GM23338 (cell line): ENCODE data around the gene FRY. TPM values are rescaled to one million over a fixed set of nuclear protein-coding genes. Genes with fewer than 3 reads are reported as not detected.

Source experiments
- ATAC-seq: fragments of 200-7000 bp; cut with Tn5 transposase; 3 replicates; pipeline ENCODE4 v1.9.1; 2020
- DNase-seq: peaks from one replicate; pipeline ENCODE4 v3.0.0-alpha.2; 2015; ENCODE audit warnings: low spot score
- H2AFZ ChIP-seq: fragments of 200-600 bp; sonication (generic); 2 replicates; pipeline ENCODE4 v1.8.0; 2016; ENCODE audit warnings: antibody characterized with exemption, mild to moderate bottlenecking, moderate library complexity
- H3F3A ChIP-seq: fragments of 200-600 bp; sonication (generic); replicated peaks from 2 replicates; pipeline ENCODE4 v1.8.0; 2017; ENCODE audit warnings: antibody characterized with exemption, mixed run types, low read depth
- H3K27ac ChIP-seq: fragments of 200-600 bp; sonication (generic); 2 replicates; pipeline ENCODE4 v1.6.1; 2016; ENCODE audit warnings: low read depth
- H3K27me3 ChIP-seq: fragments of 200-600 bp; sonication (generic); 2 replicates; pipeline ENCODE4 v1.8.0; 2016; ENCODE audit warnings: mild to moderate bottlenecking, mixed run types, moderate library complexity; ENCODE audit not compliant: insufficient read depth
- H3K36me3 ChIP-seq: fragments of 200-600 bp; sonication (generic); 2 replicates; pipeline ENCODE4 v1.8.0; 2016; ENCODE audit warnings: mild to moderate bottlenecking; ENCODE audit not compliant: insufficient read depth
- H3K4me1 ChIP-seq: fragments of 200-600 bp; sonication (generic); 2 replicates; pipeline ENCODE4 v1.8.0; 2016; ENCODE audit warnings: mild to moderate bottlenecking, moderate library complexity; ENCODE audit not compliant: insufficient read depth
- H3K4me2 ChIP-seq: fragments of 200-600 bp; sonication (generic); 2 replicates; pipeline ENCODE4 v1.7.1; 2017; ENCODE audit warnings: mixed run types
- H3K4me3 ChIP-seq: fragments of 200-600 bp; sonication (generic); 2 replicates; pipeline ENCODE4 v1.6.1; 2016; ENCODE audit warnings: mixed run types
- H3K79me2 ChIP-seq: fragments of 200-600 bp; sonication (generic); replicated peaks from 2 replicates; pipeline ENCODE4 v1.8.0; 2017; ENCODE audit warnings: mild to moderate bottlenecking; ENCODE audit not compliant: insufficient read depth
- H3K9me2 ChIP-seq: fragments of 200-600 bp; sonication (generic); 2 replicates; pipeline ENCODE4 v1.8.0; 2017; ENCODE audit not compliant: insufficient read depth
- H4K20me1 ChIP-seq: fragments of 200-600 bp; sonication (generic); replicated peaks from 2 replicates; pipeline ENCODE4 v1.8.0; 2017; ENCODE audit warnings: mild to moderate bottlenecking; ENCODE audit not compliant: insufficient read depth
- H3K27ac Mint-ChIP-seq: 2 replicates; pipeline ENCODE4 v1.8.0; 2020; ENCODE audit warnings: inconsistent platforms, mild to moderate bottlenecking, moderate library complexity, mixed read lengths
- H3K27me3 Mint-ChIP-seq: 3 replicates; pipeline ENCODE4 v1.8.0; 2022; ENCODE audit warnings: low read depth, mild to moderate bottlenecking, moderate library complexity, mixed read lengths, inconsistent platforms; ENCODE audit not compliant: insufficient read depth, poor library complexity
- H3K36me3 Mint-ChIP-seq: 3 replicates; pipeline ENCODE4 v1.8.0; 2021; ENCODE audit warnings: low read depth, mild to moderate bottlenecking, inconsistent platforms, moderate library complexity, mixed read lengths
- H3K4me1 Mint-ChIP-seq: 3 replicates; pipeline ENCODE4 v1.8.0; 2020; ENCODE audit warnings: mild to moderate bottlenecking, inconsistent platforms, mixed read lengths
- H3K4me3 Mint-ChIP-seq: 3 replicates; pipeline ENCODE4 v1.8.0; 2021; ENCODE audit warnings: moderate library complexity, mild to moderate bottlenecking, inconsistent platforms, mixed read lengths
- H3K9me3 Mint-ChIP-seq: 3 replicates; pipeline ENCODE4 v1.8.0; 2020; ENCODE audit warnings: moderate library complexity, mild to moderate bottlenecking, inconsistent platforms, mixed read lengths
- CREB1 ChIP-seq: fragments of 250-450 bp; sonication (Bioruptor Pico); IDR thresholded peaks from 2 replicates; pipeline ENCODE4 v1.5.0; 2020; ENCODE audit warnings: low read depth, mild to moderate bottlenecking, moderate library complexity
- EZH2 ChIP-seq: fragments of 200-600 bp; sonication (generic); IDR thresholded peaks from one replicate; pipeline ENCODE4 v1.8.0; 2017; ENCODE audit warnings: antibody characterized with exemption, mild to moderate bottlenecking, low read depth; ENCODE audit not compliant: unreplicated experiment
- EZH2phosphoT487 ChIP-seq: fragments of 200-600 bp; sonication (generic); IDR thresholded peaks from one replicate; pipeline ENCODE4 v1.8.1; 2018; ENCODE audit warnings: antibody characterized with exemption; ENCODE audit not compliant: unreplicated experiment
- JUNB ChIP-seq: IDR thresholded peaks from one replicate; pipeline ENCODE4 v1.6.1; 2016; ENCODE audit warnings: antibody characterized with exemption; ENCODE audit not compliant: unreplicated experiment
- NANOG ChIP-seq: IDR thresholded peaks from 2 replicates; pipeline ENCODE4 v1.6.1; 2016; ENCODE audit warnings: antibody characterized with exemption, borderline replicate concordance
- POLR2AphosphoS5 ChIP-seq: IDR thresholded peaks from 2 replicates; pipeline ENCODE4 v1.6.1; 2016; ENCODE audit warnings: antibody characterized with exemption, low read depth
- STAT1 ChIP-seq: IDR thresholded peaks from one replicate; pipeline ENCODE4 v1.6.1; 2016; ENCODE audit warnings: antibody characterized with exemption; ENCODE audit not compliant: unreplicated experiment
- ZNF114 ChIP-seq: fragments of 250-450 bp; sonication (Bioruptor Pico); IDR thresholded peaks from 2 replicates; pipeline ENCODE4 v1.5.0; 2020; ENCODE audit warnings: mild to moderate bottlenecking, moderate library complexity
- ZNF331 ChIP-seq: fragments of 250-450 bp; sonication (Bioruptor Pico); IDR thresholded peaks from 2 replicates; pipeline ENCODE4 v1.5.0; 2020; ENCODE audit warnings: low read depth, mild to moderate bottlenecking, moderate library complexity
- polyA plus RNA-seq: library from polyadenylated mRNA; unstranded; fragments of >200 nt; fragmentation: Nextera tagmentation; extraction: Ambion mirVana; gene quantifications from 2 replicates; pipeline ENCODE4 v1.2.1, GENCODE V29; 2016
- total RNA-seq: library from RNA; depleted of rRNA; stranded (reverse); fragments of >200 nt; shearing (Covaris generic); gene quantifications from 2 replicates; pipeline ENCODE4 v1.2.3, GENCODE V29; 2014
- TF ChIP-seq, protein P1 (sequence below): IDR thresholded peaks from one replicate; pipeline ENCODE4 v1.6.1; 2018; ENCODE audit warnings: antibody characterized with exemption; ENCODE audit not compliant: unreplicated experiment
- TF ChIP-seq, protein P2 (sequence below): fragments of 250-450 bp; sonication (Bioruptor Pico); IDR thresholded peaks from 2 replicates; pipeline ENCODE4 v1.5.0; 2020; ENCODE audit warnings: mild to moderate bottlenecking, moderate library complexity
- TF ChIP-seq, protein P3 (sequence below), 2 experiments: fragments of 200-600 bp in 1 of 2; sonication (generic) in 1 of 2; conservative IDR thresholded peaks; 2 replicates each; pipeline versions ENCODE4 v1.5.1 to v1.6.1; 2016 to 2017; ENCODE audit warnings: antibody characterized with exemption in 2 of 2, low read depth in 2 of 2, mild to moderate bottlenecking in 2 of 2, moderate library complexity in 1 of 2

The FRY gene
- total and polyA plus RNA-seq, 2 experiments from 2014 or later, result 2.4 to 10.1 TPM

DNA sequence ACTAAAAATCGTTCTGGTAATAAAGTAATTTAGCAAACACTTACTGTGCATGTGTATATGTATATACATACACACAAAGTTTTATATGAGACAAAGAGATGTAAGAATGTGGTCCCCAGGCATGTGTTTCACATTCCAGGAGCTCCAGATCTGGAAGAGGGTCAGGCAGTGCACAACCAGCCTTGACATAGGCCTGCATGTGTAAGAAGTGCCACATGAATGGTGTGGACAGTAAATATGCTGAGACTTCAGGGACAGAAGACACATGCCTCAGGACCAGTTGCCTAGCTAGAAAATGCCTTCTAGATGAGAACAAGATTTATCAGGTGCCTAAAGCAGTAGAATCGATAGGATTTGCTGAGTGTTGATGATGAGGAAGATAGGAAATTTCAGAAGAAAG, 76.4 kb downstream of the FRY start:
- Histone ChIP-seq H3K27me3 (no peaks in the 10 kb centered on the region), H4K20me1 (no peaks in the 10 kb centered on the region), H3K4me2 (no peak overlapping the region), H2AFZ (no peak overlapping the region), H3K9me2 (peaks cover 4% of the 10 kb centered on the region; the same call in 1 of the 2 replicates), H3K27ac (no peak overlapping the region), H3K4me3 (no peak overlapping the region), H3K36me3 (no peaks in the 10 kb centered on the region), H3K79me2 (no peaks in the 10 kb centered on the region), H3K4me1 (no peaks in the 10 kb centered on the region), H3F3A (no peaks in the 10 kb centered on the region)
- Mint-ChIP-seq H3K9me3 (no peaks in the 10 kb centered on the region), H3K27ac (no peak overlapping the region), H3K36me3 (no peaks in the 10 kb centered on the region), H3K4me1 (no peaks in the 10 kb centered on the region), H3K4me3 (no peak overlapping the region), H3K27me3 (no peaks in the 10 kb centered on the region)
- ATAC-seq, result no peak
- no peak for DNase-seq
- no peak for TF ChIP-seq ZNF331

DNA sequence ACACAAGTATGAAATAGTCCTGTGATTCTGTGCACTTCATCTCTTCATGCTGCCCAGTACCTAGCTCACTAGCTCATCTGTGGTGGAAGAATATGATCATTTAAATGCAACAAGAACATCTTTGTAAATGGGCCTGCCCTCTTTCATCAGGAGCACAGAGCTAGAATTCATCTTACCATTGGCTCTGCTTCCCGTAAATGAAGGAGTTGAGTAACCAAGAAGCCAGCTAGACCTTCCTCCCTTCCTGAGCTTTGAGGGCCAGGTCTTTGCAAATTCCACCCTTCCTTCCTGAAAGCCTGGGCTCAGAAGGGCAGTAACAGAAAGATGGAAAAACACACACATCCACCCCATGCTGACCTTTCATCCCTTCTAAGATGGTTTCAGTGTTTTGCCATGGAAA, 82.0 kb downstream of the FRY start:
- Mint-ChIP-seq H3K27me3 (no peaks in the 10 kb centered on the region), H3K4me1 (peaks cover 6% of the 10 kb centered on the region), H3K4me3 (no peak overlapping the region), H3K9me3 (no peaks in the 10 kb centered on the region), H3K27ac (no peak overlapping the region), H3K36me3 (no peaks in the 10 kb centered on the region)
- Histone ChIP-seq H3K36me3 (no peaks in the 10 kb centered on the region), H2AFZ (no peak overlapping the region), H3K4me2 (no peak overlapping the region), H3K9me2 (0 out of 2 replicates have a peak, but pooled peaks cover 4% of the 10 kb centered on the region), H3K4me1 (no peaks in the 10 kb centered on the region), H3K27ac (no peak overlapping the region), H3F3A (no peaks in the 10 kb centered on the region), H3K27me3 (no peaks in the 10 kb centered on the region), H3K79me2 (no peaks in the 10 kb centered on the region), H4K20me1 (no peaks in the 10 kb centered on the region), H3K4me3 (no peak overlapping the region)
- no peak for ATAC-seq
- DNase-seq, result no peak
- TF ChIP-seq, protein P1, sequence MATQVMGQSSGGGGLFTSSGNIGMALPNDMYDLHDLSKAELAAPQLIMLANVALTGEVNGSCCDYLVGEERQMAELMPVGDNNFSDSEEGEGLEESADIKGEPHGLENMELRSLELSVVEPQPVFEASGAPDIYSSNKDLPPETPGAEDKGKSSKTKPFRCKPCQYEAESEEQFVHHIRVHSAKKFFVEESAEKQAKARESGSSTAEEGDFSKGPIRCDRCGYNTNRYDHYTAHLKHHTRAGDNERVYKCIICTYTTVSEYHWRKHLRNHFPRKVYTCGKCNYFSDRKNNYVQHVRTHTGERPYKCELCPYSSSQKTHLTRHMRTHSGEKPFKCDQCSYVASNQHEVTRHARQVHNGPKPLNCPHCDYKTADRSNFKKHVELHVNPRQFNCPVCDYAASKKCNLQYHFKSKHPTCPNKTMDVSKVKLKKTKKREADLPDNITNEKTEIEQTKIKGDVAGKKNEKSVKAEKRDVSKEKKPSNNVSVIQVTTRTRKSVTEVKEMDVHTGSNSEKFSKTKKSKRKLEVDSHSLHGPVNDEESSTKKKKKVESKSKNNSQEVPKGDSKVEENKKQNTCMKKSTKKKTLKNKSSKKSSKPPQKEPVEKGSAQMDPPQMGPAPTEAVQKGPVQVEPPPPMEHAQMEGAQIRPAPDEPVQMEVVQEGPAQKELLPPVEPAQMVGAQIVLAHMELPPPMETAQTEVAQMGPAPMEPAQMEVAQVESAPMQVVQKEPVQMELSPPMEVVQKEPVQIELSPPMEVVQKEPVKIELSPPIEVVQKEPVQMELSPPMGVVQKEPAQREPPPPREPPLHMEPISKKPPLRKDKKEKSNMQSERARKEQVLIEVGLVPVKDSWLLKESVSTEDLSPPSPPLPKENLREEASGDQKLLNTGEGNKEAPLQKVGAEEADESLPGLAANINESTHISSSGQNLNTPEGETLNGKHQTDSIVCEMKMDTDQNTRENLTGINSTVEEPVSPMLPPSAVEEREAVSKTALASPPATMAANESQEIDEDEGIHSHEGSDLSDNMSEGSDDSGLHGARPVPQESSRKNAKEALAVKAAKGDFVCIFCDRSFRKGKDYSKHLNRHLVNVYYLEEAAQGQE, result no peak
- TF ChIP-seq, protein P2, sequence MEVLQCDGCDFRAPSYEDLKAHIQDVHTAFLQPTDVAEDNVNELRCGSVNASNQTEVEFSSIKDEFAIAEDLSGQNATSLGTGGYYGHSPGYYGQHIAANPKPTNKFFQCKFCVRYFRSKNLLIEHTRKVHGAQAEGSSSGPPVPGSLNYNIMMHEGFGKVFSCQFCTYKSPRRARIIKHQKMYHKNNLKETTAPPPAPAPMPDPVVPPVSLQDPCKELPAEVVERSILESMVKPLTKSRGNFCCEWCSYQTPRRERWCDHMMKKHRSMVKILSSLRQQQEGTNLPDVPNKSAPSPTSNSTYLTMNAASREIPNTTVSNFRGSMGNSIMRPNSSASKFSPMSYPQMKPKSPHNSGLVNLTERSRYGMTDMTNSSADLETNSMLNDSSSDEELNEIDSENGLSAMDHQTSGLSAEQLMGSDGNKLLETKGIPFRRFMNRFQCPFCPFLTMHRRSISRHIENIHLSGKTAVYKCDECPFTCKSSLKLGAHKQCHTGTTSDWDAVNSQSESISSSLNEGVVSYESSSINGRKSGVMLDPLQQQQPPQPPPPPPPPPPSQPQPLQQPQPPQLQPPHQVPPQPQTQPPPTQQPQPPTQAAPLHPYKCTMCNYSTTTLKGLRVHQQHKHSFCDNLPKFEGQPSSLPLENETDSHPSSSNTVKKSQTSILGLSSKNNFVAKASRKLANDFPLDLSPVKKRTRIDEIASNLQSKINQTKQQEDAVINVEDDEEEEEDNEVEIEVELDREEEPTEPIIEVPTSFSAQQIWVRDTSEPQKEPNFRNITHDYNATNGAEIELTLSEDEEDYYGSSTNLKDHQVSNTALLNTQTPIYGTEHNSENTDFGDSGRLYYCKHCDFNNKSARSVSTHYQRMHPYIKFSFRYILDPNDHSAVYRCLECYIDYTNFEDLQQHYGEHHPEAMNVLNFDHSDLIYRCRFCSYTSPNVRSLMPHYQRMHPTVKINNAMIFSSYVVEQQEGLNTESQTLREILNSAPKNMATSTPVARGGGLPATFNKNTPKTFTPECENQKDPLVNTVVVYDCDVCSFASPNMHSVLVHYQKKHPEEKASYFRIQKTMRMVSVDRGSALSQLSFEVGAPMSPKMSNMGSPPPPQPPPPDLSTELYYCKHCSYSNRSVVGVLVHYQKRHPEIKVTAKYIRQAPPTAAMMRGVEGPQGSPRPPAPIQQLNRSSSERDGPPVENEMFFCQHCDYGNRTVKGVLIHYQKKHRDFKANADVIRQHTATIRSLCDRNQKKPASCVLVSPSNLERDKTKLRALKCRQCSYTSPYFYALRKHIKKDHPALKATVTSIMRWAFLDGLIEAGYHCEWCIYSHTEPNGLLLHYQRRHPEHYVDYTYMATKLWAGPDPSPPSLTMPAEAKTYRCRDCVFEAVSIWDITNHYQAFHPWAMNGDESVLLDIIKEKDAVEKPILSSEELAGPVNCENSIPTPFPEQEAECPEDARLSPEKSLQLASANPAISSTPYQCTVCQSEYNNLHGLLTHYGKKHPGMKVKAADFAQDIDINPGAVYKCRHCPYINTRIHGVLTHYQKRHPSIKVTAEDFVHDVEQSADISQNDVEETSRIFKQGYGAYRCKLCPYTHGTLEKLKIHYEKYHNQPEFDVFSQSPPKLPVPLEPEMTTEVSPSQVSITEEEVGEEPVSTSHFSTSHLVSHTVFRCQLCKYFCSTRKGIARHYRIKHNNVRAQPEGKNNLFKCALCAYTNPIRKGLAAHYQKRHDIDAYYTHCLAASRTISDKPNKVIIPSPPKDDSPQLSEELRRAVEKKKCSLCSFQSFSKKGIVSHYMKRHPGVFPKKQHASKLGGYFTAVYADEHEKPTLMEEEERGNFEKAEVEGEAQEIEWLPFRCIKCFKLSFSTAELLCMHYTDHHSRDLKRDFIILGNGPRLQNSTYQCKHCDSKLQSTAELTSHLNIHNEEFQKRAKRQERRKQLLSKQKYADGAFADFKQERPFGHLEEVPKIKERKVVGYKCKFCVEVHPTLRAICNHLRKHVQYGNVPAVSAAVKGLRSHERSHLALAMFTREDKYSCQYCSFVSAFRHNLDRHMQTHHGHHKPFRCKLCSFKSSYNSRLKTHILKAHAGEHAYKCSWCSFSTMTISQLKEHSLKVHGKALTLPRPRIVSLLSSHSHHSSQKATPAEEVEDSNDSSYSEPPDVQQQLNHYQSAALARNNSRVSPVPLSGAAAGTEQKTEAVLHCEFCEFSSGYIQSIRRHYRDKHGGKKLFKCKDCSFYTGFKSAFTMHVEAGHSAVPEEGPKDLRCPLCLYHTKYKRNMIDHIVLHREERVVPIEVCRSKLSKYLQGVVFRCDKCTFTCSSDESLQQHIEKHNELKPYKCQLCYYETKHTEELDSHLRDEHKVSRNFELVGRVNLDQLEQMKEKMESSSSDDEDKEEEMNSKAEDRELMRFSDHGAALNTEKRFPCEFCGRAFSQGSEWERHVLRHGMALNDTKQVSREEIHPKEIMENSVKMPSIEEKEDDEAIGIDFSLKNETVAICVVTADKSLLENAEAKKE (CRISPR knock-in tag), result no peak
- TF ChIP-seq NANOG (no peak), POLR2AphosphoS5 (no peak), ZNF331 (no peak), EZH2 (no peak), EZH2phosphoT487 (no peak), JUNB (no peak), STAT1 (no peak), CREB1 (no peak), ZNF114 (no peak)
- TF ChIP-seq, protein P3, sequence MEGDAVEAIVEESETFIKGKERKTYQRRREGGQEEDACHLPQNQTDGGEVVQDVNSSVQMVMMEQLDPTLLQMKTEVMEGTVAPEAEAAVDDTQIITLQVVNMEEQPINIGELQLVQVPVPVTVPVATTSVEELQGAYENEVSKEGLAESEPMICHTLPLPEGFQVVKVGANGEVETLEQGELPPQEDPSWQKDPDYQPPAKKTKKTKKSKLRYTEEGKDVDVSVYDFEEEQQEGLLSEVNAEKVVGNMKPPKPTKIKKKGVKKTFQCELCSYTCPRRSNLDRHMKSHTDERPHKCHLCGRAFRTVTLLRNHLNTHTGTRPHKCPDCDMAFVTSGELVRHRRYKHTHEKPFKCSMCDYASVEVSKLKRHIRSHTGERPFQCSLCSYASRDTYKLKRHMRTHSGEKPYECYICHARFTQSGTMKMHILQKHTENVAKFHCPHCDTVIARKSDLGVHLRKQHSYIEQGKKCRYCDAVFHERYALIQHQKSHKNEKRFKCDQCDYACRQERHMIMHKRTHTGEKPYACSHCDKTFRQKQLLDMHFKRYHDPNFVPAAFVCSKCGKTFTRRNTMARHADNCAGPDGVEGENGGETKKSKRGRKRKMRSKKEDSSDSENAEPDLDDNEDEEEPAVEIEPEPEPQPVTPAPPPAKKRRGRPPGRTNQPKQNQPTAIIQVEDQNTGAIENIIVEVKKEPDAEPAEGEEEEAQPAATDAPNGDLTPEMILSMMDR (conservative IDR thresholded peaks at IDR 0.05; ENCODE audit: low read depth in 2 of 2), result no peak
